T-helper 22 cell (primary cell): Measurements from ENCODE around the gene KRTAP3-3.

ENCODE experiments used
- DNase-seq: peaks from one replicate; pipeline ENCODE4 v3.0.0-alpha.2; 2020; ENCODE audit warnings: low read depth

The KRTAP3-3 gene

GRCh38 chr17:40958086-40958953 lies 35.6 kb downstream of the KRTAP3-3 start:
- DNase-seq = no peak

GRCh38 chr17:40956401-40957254 lies 37.3 kb downstream of the KRTAP3-3 start:
- DNase-seq = no peak

GRCh38 chr17:40953881-40954280 lies 40.1 kb downstream of the KRTAP3-3 start:
- DNase-seq = no peak

- DNase-seq = no peak
Observed at GRCh38 chr17:40952661-40953060, 41.3 kb downstream of the KRTAP3-3 start.

- no peak for DNase-seq
Observed at GRCh38 chr17:40952154-40952553, 41.8 kb downstream of the KRTAP3-3 start.

GRCh38 chr17:40951011-40951622 lies 42.8 kb downstream of the KRTAP3-3 start:
- no peak for DNase-seq

GRCh38 chr17:40950176-40950575 lies 43.8 kb downstream of the KRTAP3-3 start:
- no peak for DNase-seq

GRCh38 chr17:40949418-40949817 lies 44.5 kb downstream of the KRTAP3-3 start:
- no peak for DNase-seq

GRCh38 chr17:40947929-40948328 lies 46.0 kb downstream of the KRTAP3-3 start:
- DNase-seq = no peak

GRCh38 chr17:40945414-40945813 lies 48.5 kb downstream of the KRTAP3-3 start:
- DNase-seq = no peak

- DNase-seq = no peak
Observed at GRCh38 chr17:40944531-40944930, 49.4 kb downstream of the KRTAP3-3 start.
